Keratinocyte (primary cell): ENCODE data around the gene ASB12. TPM values are rescaled to one million over a fixed set of nuclear protein-coding genes. Genes with fewer than 3 reads are reported as not detected.

ENCODE experiments used
- DNase-seq: peaks from one replicate; pipeline ENCODE4 v3.0.0-alpha.2; 2011; ENCODE audit warnings: low read depth, missing footprints, low spot score
- FAIRE-seq: peaks from 2 replicates; lab custom pipeline; 2011; peaks lifted over from hg19 to GRCh38; lab: Jason Lieb, UNC
- H2AFZ ChIP-seq: 2 replicates; pipeline ENCODE4 v1.6.0; 2012; ENCODE audit warnings: low read length, control low read depth, inconsistent platforms; ENCODE audit not compliant: control insufficient read depth
- H3K27ac ChIP-seq: 2 replicates; pipeline ENCODE4 v1.5.1; 2011; ENCODE audit warnings: low read length; ENCODE audit not compliant: control insufficient read depth, insufficient read depth
- H3K27me3 ChIP-seq: 3 replicates; pipeline ENCODE4 v1.6.0; 2011; ENCODE audit warnings: low read length; ENCODE audit not compliant: control insufficient read depth, insufficient read depth; ENCODE audit errors: extremely low read depth
- H3K36me3 ChIP-seq, 2 experiments: 2 replicates in 1 of 2; 3 replicates in 1 of 2; pipeline ENCODE4 v1.5.1; 2011; ENCODE audit warnings: low read length in 2 of 2, mild to moderate bottlenecking in 1 of 2; ENCODE audit not compliant: control insufficient read depth in 2 of 2, insufficient read depth in 2 of 2; ENCODE audit errors: extremely low read depth in 1 of 2
- H3K4me1 ChIP-seq: 3 replicates; pipeline ENCODE4 v1.5.1; 2011; ENCODE audit warnings: low read length; ENCODE audit not compliant: control insufficient read depth, insufficient read depth; ENCODE audit errors: extremely low read depth
- H3K4me2 ChIP-seq: 3 replicates; pipeline ENCODE4 v1.6.0; 2011; ENCODE audit warnings: low read depth, low read length; ENCODE audit not compliant: control insufficient read depth, insufficient read depth; ENCODE audit errors: extremely low read depth
- H3K4me3 ChIP-seq, 3 experiments: fragments of 200-600 bp in 1 of 3; sonication (generic) in 1 of 3; 2 replicates in 2 of 3; 3 replicates in 1 of 3; pipeline ENCODE4 v1.5.1; 2011 to 2016; ENCODE audit warnings: low read length in 3 of 3, mild to moderate bottlenecking in 3 of 3, control low read depth in 2 of 3, inconsistent platforms in 1 of 3, low read depth in 1 of 3, mixed read lengths in 1 of 3, mixed run types in 1 of 3, moderate library complexity in 1 of 3; ENCODE audit not compliant: control insufficient read depth in 2 of 3, insufficient read depth in 2 of 3; ENCODE audit errors: extremely low read depth in 1 of 3
- H3K79me2 ChIP-seq: 2 replicates; pipeline ENCODE4 v1.6.0; 2012; ENCODE audit warnings: low read length; ENCODE audit not compliant: control insufficient read depth, insufficient read depth
- H3K9ac ChIP-seq: 3 replicates; pipeline ENCODE4 v1.6.0; 2011; ENCODE audit warnings: low read length; ENCODE audit not compliant: control insufficient read depth, insufficient read depth; ENCODE audit errors: extremely low read depth
- H3K9me1 ChIP-seq: 3 replicates; pipeline ENCODE4 v1.6.0; 2011; ENCODE audit warnings: low read length; ENCODE audit not compliant: control insufficient read depth, insufficient read depth; ENCODE audit errors: extremely low read depth
- H3K9me3 ChIP-seq: 2 replicates; pipeline ENCODE4 v1.5.1; 2012; ENCODE audit warnings: low read depth, low read length; ENCODE audit not compliant: control insufficient read depth
- H4K20me1 ChIP-seq: 3 replicates; pipeline ENCODE4 v1.6.0; 2011; ENCODE audit warnings: low read length; ENCODE audit not compliant: control insufficient read depth, insufficient read depth; ENCODE audit errors: extremely low read depth
- EZH2 ChIP-seq: IDR thresholded peaks from one replicate; pipeline ENCODE4 v1.6.1; 2012; ENCODE audit warnings: inconsistent platforms, mild to moderate bottlenecking, low read length, moderate library complexity
- dilution Hi-C: fragments of 300-500 bp; cut with MboI; formaldehyde crosslinking; loops from one replicate; pipeline ENCODE4 v1.7.0; 2020; ENCODE audit warnings: low sequenced_read_pairs; ENCODE audit not compliant: extremely low pct_ligation_motif_present
- polyA plus RNA-seq, 5 experiments: library from polyadenylated mRNA; depleted of rRNA in 3 of 5; stranded (reverse) in 3 of 5; stranded (forward) in 1 of 5; unstranded in 1 of 5; fragments of >200 nt; gene quantifications; 1 replicate in 1 of 5; 2 replicates in 3 of 5; 3 replicates in 1 of 5; pipeline versions ENCODE4 v1.2.1 to v1.2.3, GENCODE V29; 2011 to 2012; ENCODE audit warnings: missing spikeins in 2 of 5, low read depth in 1 of 5, low replicate concordance in 1 of 5
- TF ChIP-seq, protein P1 (sequence below), 3 experiments: IDR thresholded peaks in 1 of 3; conservative IDR thresholded peaks in 1 of 3; optimal IDR thresholded peaks in 1 of 3; 2 replicates in 2 of 3; 3 replicates in 1 of 3; pipeline versions ENCODE3 to v1.5.1; 2011; ENCODE audit warnings: low read length in 3 of 3, mild to moderate bottlenecking in 3 of 3, moderate library complexity in 2 of 3, control low read depth in 1 of 3, inconsistent platforms in 1 of 3; ENCODE audit not compliant: insufficient read depth in 2 of 3; ENCODE audit errors: extremely low read depth in 1 of 3

Gene ASB12
- polyA plus RNA-seq, 1 donor (not counting 4 experiments of a cell fraction or from before 2014, with no cell fraction given) = not detected

DNA sequence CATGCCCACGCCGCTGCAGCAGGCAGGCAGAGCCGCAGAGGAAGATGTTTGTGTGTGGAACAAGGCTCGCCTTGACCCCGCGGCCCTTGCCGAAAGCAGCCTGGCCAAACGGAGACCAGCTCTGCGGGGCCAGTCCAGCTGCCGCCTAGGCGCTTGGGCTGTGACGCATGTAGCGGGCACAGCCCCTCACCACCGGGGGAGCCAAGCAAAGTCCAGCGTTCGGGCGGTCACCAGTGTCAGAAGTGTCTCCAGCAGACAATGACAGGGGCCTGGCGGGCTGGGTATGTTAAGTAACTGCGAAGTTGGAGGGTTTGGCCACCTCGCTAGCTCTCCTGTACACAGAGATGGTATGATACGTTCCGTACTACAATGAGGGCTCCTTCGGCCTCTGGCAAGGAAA, 26.2 kb downstream of the ASB12 start:
- Histone ChIP-seq H3K79me2 (no peaks in the 10 kb centered on the region), H3K4me2 (peak overlapping the region; percentile 74), H3K9ac (peak overlapping the region; percentile 78), H3K27me3 (no peaks in the 10 kb centered on the region), H2AFZ (no peak overlapping the region), H3K36me3 (no peaks in the 10 kb centered on the region), H3K4me1 (peaks cover 6% of the 10 kb centered on the region), H3K9me1 (no peaks in the 10 kb centered on the region), H3K4me3 (peak overlapping the region; percentile 54 to 68 (median 57)), H4K20me1 (no peaks in the 10 kb centered on the region), H3K27ac (no peak overlapping the region), H3K9me3 (no peaks in the 10 kb centered on the region)
- DNase-seq (no peak), FAIRE-seq (no peak)
- TF ChIP-seq, protein P1, sequence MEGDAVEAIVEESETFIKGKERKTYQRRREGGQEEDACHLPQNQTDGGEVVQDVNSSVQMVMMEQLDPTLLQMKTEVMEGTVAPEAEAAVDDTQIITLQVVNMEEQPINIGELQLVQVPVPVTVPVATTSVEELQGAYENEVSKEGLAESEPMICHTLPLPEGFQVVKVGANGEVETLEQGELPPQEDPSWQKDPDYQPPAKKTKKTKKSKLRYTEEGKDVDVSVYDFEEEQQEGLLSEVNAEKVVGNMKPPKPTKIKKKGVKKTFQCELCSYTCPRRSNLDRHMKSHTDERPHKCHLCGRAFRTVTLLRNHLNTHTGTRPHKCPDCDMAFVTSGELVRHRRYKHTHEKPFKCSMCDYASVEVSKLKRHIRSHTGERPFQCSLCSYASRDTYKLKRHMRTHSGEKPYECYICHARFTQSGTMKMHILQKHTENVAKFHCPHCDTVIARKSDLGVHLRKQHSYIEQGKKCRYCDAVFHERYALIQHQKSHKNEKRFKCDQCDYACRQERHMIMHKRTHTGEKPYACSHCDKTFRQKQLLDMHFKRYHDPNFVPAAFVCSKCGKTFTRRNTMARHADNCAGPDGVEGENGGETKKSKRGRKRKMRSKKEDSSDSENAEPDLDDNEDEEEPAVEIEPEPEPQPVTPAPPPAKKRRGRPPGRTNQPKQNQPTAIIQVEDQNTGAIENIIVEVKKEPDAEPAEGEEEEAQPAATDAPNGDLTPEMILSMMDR (optimal IDR thresholded peaks at IDR 0.05 in 1 of 3, IDR thresholded peaks at IDR 0.05 in 1 of 3, conservative IDR thresholded peaks at IDR 0.05 in 1 of 3; ENCODE audit: extremely low read depth in 1 of 3, insufficient read depth in 2 of 3, low read length in 3 of 3) = no peak
- no peak for TF ChIP-seq EZH2
- dilution Hi-C loops = no loop called here

DNA sequence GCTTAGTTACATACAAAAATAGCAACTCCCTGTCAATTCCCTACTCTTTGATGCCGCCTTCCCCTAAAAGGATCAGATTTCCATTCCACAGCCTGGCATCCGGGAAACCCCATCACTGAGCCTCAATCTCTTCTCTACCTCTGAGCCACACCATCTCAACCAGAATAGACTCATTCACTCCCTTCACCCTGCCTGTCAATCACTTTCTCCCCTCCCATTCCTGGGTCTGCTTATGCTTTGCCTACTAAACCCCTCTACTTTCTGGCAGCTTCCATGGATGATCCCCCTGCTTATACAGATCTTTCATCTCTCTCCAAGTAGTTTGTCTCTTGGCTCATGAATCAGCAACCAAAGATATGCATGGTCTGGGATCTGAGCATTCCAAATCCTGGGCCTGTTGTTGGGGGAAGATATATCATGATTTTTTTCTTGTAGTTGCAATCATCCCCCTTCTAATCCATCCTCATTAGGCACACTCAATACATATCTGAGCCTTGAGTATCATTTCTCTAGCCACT, 27.5 kb downstream of the ASB12 start:
- Histone ChIP-seq H3K4me1 (peaks cover 6% of the 10 kb centered on the region), H3K4me3 (no peak overlapping the region), H3K36me3 (no peaks in the 10 kb centered on the region), H3K4me2 (no peak overlapping the region), H3K27me3 (no peaks in the 10 kb centered on the region), H3K9ac (no peak overlapping the region), H3K9me3 (no peaks in the 10 kb centered on the region), H3K27ac (no peak overlapping the region), H3K79me2 (no peaks in the 10 kb centered on the region), H4K20me1 (no peaks in the 10 kb centered on the region), H2AFZ (no peak overlapping the region), H3K9me1 (no peaks in the 10 kb centered on the region)
- dilution Hi-C loops = no loop called here
- DNase-seq (no peak), FAIRE-seq (no peak)
- TF ChIP-seq EZH2 = no peak
- TF ChIP-seq, protein P1 (optimal IDR thresholded peaks at IDR 0.05 in 1 of 3, IDR thresholded peaks at IDR 0.05 in 1 of 3, conservative IDR thresholded peaks at IDR 0.05 in 1 of 3; ENCODE audit: extremely low read depth in 1 of 3, insufficient read depth in 2 of 3, low read length in 3 of 3) = no peak
